Liver (tissue), 9 donors: ENCODE measurements around the gene RGS21. TPM values are rescaled to one million over a fixed set of nuclear protein-coding genes. Genes with fewer than 3 reads are reported as not detected.

Experiments
- DNase-seq: peaks from one replicate; pipeline ENCODE4 v3.0.0-alpha.2; 2017; ENCODE audit warnings: low spot score
- H3K27ac ChIP-seq, 2 donors: one replicate each; pipeline ENCODE4 v1.7.0; 2013; ENCODE audit warnings: inconsistent platforms in 2 of 2, low read length in 2 of 2, control low read depth in 1 of 2, low read depth in 1 of 2, mild to moderate bottlenecking in 1 of 2
- H3K27me3 ChIP-seq, 4 donors: one replicate each; pipeline versions ENCODE4 v1.6.1 to v1.7.0; 2013; ENCODE audit warnings: low read length in 3 of 4, inconsistent platforms in 1 of 4, mild to moderate bottlenecking in 1 of 4, moderate library complexity in 1 of 4; ENCODE audit not compliant: control insufficient read depth in 4 of 4, insufficient read depth in 4 of 4
- H3K36me3 ChIP-seq, 4 donors: one replicate each; pipeline versions ENCODE4 v1.6.1 to v1.7.0; 2013; ENCODE audit warnings: low read length in 3 of 4, mild to moderate bottlenecking in 3 of 4, low read depth in 1 of 4, moderate library complexity in 1 of 4; ENCODE audit not compliant: control insufficient read depth in 4 of 4, insufficient read depth in 3 of 4
- H3K4me1 ChIP-seq, 4 donors: one replicate each; pipeline versions ENCODE4 v1.6.1 to v1.7.0; 2013; ENCODE audit warnings: low read length in 3 of 4, mild to moderate bottlenecking in 3 of 4, moderate library complexity in 1 of 4; ENCODE audit not compliant: control insufficient read depth in 4 of 4, insufficient read depth in 4 of 4
- H3K4me3 ChIP-seq, 3 donors: one replicate each; pipeline versions ENCODE4 v1.6.1 to v1.7.0; 2013; ENCODE audit warnings: low read length in 3 of 3, control low read depth in 1 of 3, low read depth in 1 of 3, mild to moderate bottlenecking in 1 of 3
- H3K9ac ChIP-seq, 2 donors: one replicate each; pipeline ENCODE4 v1.7.0; 2013; ENCODE audit warnings: low read length in 2 of 2, mild to moderate bottlenecking in 2 of 2, moderate library complexity in 2 of 2, control low read depth in 1 of 2, low read depth in 1 of 2
- H3K9me3 ChIP-seq, 4 donors: one replicate each; pipeline versions ENCODE4 v1.6.1 to v1.7.0; 2013; ENCODE audit warnings: low read length in 3 of 4; ENCODE audit not compliant: control insufficient read depth in 4 of 4
- ATF3 ChIP-seq: IDR thresholded peaks from 2 replicates; pipeline ENCODE4 v1.6.1; 2016; ENCODE audit warnings: antibody characterized with exemption
- CTCF ChIP-seq: fragments of 150-350 bp; IDR thresholded peaks from 2 replicates; pipeline ENCODE4 v1.5.1; 2017; ENCODE audit warnings: improper control_type of control experiment, low read depth, low read length; ENCODE audit not compliant: missing input control
- FOXA1 ChIP-seq: IDR thresholded peaks from 2 replicates; pipeline ENCODE4 v1.6.1; 2016; ENCODE audit warnings: antibody characterized with exemption
- FOXA2 ChIP-seq: IDR thresholded peaks from 2 replicates; pipeline ENCODE4 v1.6.1; 2016; ENCODE audit warnings: antibody characterized with exemption
- HNF4G ChIP-seq: IDR thresholded peaks from 2 replicates; pipeline ENCODE4 v1.6.1; 2016; ENCODE audit warnings: antibody characterized with exemption
- JUND ChIP-seq, 2 donors: IDR thresholded peaks; 2 replicates each; pipeline ENCODE4 v1.6.1; 2016; ENCODE audit warnings: antibody characterized with exemption in 2 of 2
- RAD21 ChIP-seq, 2 donors: IDR thresholded peaks; 2 replicates each; pipeline ENCODE4 v1.6.1; 2016; ENCODE audit warnings: antibody characterized with exemption in 2 of 2, mild to moderate bottlenecking in 2 of 2
- REST ChIP-seq: IDR thresholded peaks from 2 replicates; pipeline ENCODE4 v1.6.1; 2016; ENCODE audit warnings: antibody characterized with exemption, mild to moderate bottlenecking
- TAF1 ChIP-seq: conservative IDR thresholded peaks from 2 replicates; pipeline ENCODE4 v1.6.1; 2016; ENCODE audit warnings: antibody characterized with exemption, mild to moderate bottlenecking
- YY1 ChIP-seq: IDR thresholded peaks from 2 replicates; pipeline ENCODE4 v1.6.1; 2016; ENCODE audit warnings: antibody characterized with exemption, mild to moderate bottlenecking
- WGBS: extraction: QIAGEN DNeasy Blood & Tissue Kit; methylation state at CpG from one replicate; pipeline ENCODE4 v1.1.7; 2013; 5-methylcytosine and 5-hydroxymethylcytosine counted together
- polyA plus RNA-seq, 2 donors: library from polyadenylated mRNA; stranded (reverse) in 1 of 2; unstranded in 1 of 2; fragments of 200-250 nt in 1 of 2; fragments of >200 nt in 1 of 2; fragmentation: Nextera tagmentation in 1 of 2; extraction: Ambion mirVana in 1 of 2; gene quantifications; one replicate each; pipeline versions ENCODE4 v1.2.1 to v1.2.3, GENCODE V29; 2013 to 2015
- total RNA-seq, 2 donors: library from RNA; depleted of rRNA; stranded (reverse); fragments of >200 nt; gene quantifications; one replicate each; pipeline ENCODE4 v1.2.3, GENCODE V29; 2014
- TF ChIP-seq, protein P1 (sequence below): IDR thresholded peaks from 2 replicates; pipeline ENCODE4 v1.6.1; 2016; ENCODE audit warnings: antibody characterized with exemption
- TF ChIP-seq, protein P2 (sequence below): IDR thresholded peaks from 2 replicates; pipeline ENCODE4 v1.6.1; 2016; ENCODE audit warnings: antibody characterized with exemption
- donor health status: healthy.
- donor health status: healthy.
- donor health status: healthy.
- donor health status: healthy.
- donor health status: healthy.

Gene RGS21
- total and polyA plus RNA-seq, 4 donors: not detected

DNA sequence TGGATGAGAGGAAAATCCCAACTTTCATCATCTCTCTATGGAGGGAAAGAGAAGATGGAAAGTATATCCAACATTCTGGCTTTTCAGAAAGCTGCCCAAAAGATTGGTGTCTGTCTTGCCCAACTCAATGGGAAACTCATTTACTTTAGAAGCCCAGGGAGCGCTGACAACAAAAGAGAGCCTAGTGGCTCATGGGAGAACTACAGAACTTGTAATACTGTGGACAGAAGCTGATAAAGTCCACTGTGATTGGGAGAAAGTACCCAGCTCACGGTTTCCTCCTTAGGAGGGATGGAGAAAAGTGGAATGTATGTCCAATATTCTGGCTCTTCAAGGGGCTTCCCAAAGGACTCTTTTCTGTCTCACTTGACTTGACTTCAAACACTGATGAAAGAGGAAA is 66.0 kb downstream of the RGS21 start (continued):
- TF ChIP-seq REST (no peak), FOXA2 (no peak), FOXA1 (no peak), TAF1 (no peak), HNF4G (no peak), JUND (IDR thresholded peaks at IDR 0.05) (no peak)

DNA sequence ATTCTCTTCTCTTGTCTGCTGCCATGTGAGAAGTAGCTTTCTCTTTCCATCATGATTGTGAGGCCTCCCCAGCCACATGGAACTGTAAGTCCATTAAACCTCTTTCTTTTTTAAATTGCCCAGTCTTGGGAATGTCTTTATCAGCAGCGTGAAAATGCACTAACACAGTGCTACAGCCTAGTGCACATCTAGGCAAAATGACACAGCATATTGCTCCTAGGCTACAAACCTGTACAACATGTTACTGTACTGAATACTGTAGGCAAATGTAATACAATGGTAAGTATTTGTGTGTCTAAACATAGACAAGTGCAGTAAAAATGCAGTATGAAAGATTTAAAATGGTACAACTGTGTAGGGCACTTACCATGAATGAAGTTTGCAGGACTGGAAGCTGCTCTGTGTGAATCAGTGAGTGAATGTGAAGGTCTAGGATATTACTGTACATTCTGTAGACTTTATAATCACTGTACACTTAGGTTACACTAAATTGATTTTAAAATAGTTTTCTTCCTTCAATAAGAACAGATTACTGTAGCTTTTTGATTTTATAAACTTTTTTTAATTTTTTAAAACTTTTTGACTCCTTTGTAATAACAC is 69.4 kb downstream of the RGS21 start:
- TF ChIP-seq JUND (IDR thresholded peaks at IDR 0.05) (no peak), REST (no peak), RAD21 (IDR thresholded peaks at IDR 0.05) (no peak), ATF3 (no peak), CTCF (no peak), FOXA2 (no peak), YY1 (no peak), HNF4G (no peak), TAF1 (no peak)
- TF ChIP-seq, protein P1, sequence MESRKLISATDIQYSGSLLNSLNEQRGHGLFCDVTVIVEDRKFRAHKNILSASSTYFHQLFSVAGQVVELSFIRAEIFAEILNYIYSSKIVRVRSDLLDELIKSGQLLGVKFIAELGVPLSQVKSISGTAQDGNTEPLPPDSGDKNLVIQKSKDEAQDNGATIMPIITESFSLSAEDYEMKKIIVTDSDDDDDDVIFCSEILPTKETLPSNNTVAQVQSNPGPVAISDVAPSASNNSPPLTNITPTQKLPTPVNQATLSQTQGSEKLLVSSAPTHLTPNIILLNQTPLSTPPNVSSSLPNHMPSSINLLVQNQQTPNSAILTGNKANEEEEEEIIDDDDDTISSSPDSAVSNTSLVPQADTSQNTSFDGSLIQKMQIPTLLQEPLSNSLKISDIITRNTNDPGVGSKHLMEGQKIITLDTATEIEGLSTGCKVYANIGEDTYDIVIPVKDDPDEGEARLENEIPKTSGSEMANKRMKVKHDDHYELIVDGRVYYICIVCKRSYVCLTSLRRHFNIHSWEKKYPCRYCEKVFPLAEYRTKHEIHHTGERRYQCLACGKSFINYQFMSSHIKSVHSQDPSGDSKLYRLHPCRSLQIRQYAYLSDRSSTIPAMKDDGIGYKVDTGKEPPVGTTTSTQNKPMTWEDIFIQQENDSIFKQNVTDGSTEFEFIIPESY: no peak
- TF ChIP-seq, protein P2, sequence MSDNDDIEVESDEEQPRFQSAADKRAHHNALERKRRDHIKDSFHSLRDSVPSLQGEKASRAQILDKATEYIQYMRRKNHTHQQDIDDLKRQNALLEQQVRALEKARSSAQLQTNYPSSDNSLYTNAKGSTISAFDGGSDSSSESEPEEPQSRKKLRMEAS: no peak
- no peaks in the 10 kb centered on the region for H3K36me3 ChIP-seq
- DNase-seq: no peak
- WGBS: 86% methylated on average over 1 of the region's 1 CpG
- no peak overlapping the region for H3K9ac ChIP-seq
- H3K27me3 ChIP-seq: no peaks in the 10 kb centered on the region
- H3K4me3 ChIP-seq: no peak overlapping the region
- H3K27ac ChIP-seq: no peak overlapping the region
- H3K4me1 ChIP-seq: no peaks in the 10 kb centered on the region
- no peaks in the 10 kb centered on the region for H3K9me3 ChIP-seq
